ENCODE measurements around the gene PHLDA2. TPM values are rescaled to one million over a fixed set of nuclear protein-coding genes. Genes with fewer than 3 reads are reported as not detected.

The PHLDA2 gene
- total and polyA plus RNA-seq, 9 of the 15 experiments (the other 6 are each of a cell fraction or from before 2014, with no cell fraction given) = 0.43 to 42.4 (median 4.7) TPM

GRCh38 chr11:2947744-2948143, 18.5 kb upstream of the PHLDA2 start:
- Histone ChIP-seq H3K4me1 (replicated peaks in 1 of 2; ENCODE audit: control insufficient read depth in 2 of 2, insufficient read depth in 2 of 2, low read length in 2 of 2) (peaks cover 9 to 19% of the 10 kb centered on the region in 2 experiments; a peak in 2 of 5 replicates), H3K9ac (ENCODE audit: insufficient read depth in 1 of 2, low read depth in 2 of 2, low read length in 2 of 2) (no peak overlapping the region), H3K4me3 (no peak overlapping the region), H3K9me3 (replicated peaks; ENCODE audit: control insufficient read depth, insufficient read depth, low read depth, low read length) (no peaks in the 10 kb centered on the region), H3K79me2 (ENCODE audit: control insufficient read depth, insufficient read depth, low read length) (no peaks in the 10 kb centered on the region), H4K20me1 (replicated peaks; ENCODE audit: control insufficient read depth, insufficient read depth, low read length) (peaks cover 6% of the 10 kb centered on the region; the same call in 1 of the 2 replicates), H3K36me3 (ENCODE audit: control insufficient read depth, insufficient read depth, low read length) (peaks cover 94% of the 10 kb centered on the region), H3K27me3 (ENCODE audit: control insufficient read depth in 2 of 2, insufficient read depth in 2 of 2, low read length in 2 of 2) (no peaks in the 10 kb centered on the region), H3K9me1 (ENCODE audit: control insufficient read depth, insufficient read depth, low read length) (peaks cover 3% of the 10 kb centered on the region), H3K4me2 (ENCODE audit: insufficient read depth, low read length) (no peak overlapping the region), H2AFZ (ENCODE audit: low read depth, low read length) (no peak overlapping the region), H3K27ac (ENCODE audit: extremely low read depth, low read depth, low read length) (no peak overlapping the region)
- ChIA-PET CTCF (ENCODE audit: low intra/inter-chr PET ratio) (no interaction called here), POLR2A (interaction anchor here (1.2 kb wide), 1 partner anchor 19 kb away, joined by 5 read pairs; the partner anchor contains the start of gene PHLDA2)
- intact Hi-C loops (cut with micrococcal nuclease) = no loop called here
- FAIRE-seq (no peak), ATAC-seq (no peak), DNase-seq (ENCODE audit: extremely low read depth in 1 of 4, low spot score in 3 of 4) (no peak)
- in situ Hi-C loops (cut with MboI) = no loop called here
- no TSS peak for BruUV-seq (replicated peaks)
- TF ChIP-seq ZNF282 (CRISPR knock-in tag; IDR thresholded peaks at IDR 0.05) (no peak), ZBTB8A (IDR thresholded peaks at IDR 0.05; ENCODE audit: partially characterized antibody) (no peak), DLX4 (CRISPR knock-in tag; IDR thresholded peaks at IDR 0.05) (no peak), PTBP1 (IDR thresholded peaks at IDR 0.05; ENCODE audit: low read depth, low read length) (no peak)
- 85% methylated on average over 11 of the region's 11 CpGs for WGBS (ENCODE audit: insufficient coverage, low coverage, missing lambda C conversion rate)

GRCh38 chr11:2945757-2946287, 16.6 kb upstream of the PHLDA2 start:
- Histone ChIP-seq H3K79me2 (ENCODE audit: control insufficient read depth, insufficient read depth, low read length) (no peaks in the 10 kb centered on the region), H3K4me2 (ENCODE audit: insufficient read depth, low read length) (no peak overlapping the region), H2AFZ (ENCODE audit: low read depth, low read length) (no peak overlapping the region), H3K27me3 (ENCODE audit: control insufficient read depth in 2 of 2, insufficient read depth in 2 of 2, low read length in 2 of 2) (no peaks in the 10 kb centered on the region), H3K4me1 (replicated peaks in 1 of 2; ENCODE audit: control insufficient read depth in 2 of 2, insufficient read depth in 2 of 2, low read length in 2 of 2) (peaks cover 0 to 28% of the 10 kb centered on the region in 2 experiments; a peak in 1 of 5 replicates), H3K9me1 (ENCODE audit: control insufficient read depth, insufficient read depth, low read length) (peaks cover 3% of the 10 kb centered on the region), H3K9me3 (replicated peaks; ENCODE audit: control insufficient read depth, insufficient read depth, low read depth, low read length) (no peaks in the 10 kb centered on the region), H3K27ac (ENCODE audit: extremely low read depth, low read depth, low read length) (no peak overlapping the region), H3K9ac (ENCODE audit: insufficient read depth in 1 of 2, low read depth in 2 of 2, low read length in 2 of 2) (no peak overlapping the region), H3K4me3 (no peak overlapping the region), H3K36me3 (ENCODE audit: control insufficient read depth, insufficient read depth, low read length) (peaks cover 76% of the 10 kb centered on the region), H4K20me1 (replicated peaks; ENCODE audit: control insufficient read depth, insufficient read depth, low read length) (peaks cover 6% of the 10 kb centered on the region; the same call in 1 of the 2 replicates)
- in situ Hi-C loops (cut with MboI) = no loop called here
- POLR2A ChIA-PET = interaction anchor here (0.6 to 2.3 kb wide), 8 partner anchors 8 to 139 kb away, joined by 3 to 7 read pairs (median 4); partner anchors contain the start of gene PHLDA2
- CTCF ChIA-PET (ENCODE audit: low intra/inter-chr PET ratio) = no interaction called here
- no peak for TF ChIP-seq THAP7 (CRISPR knock-in tag; IDR thresholded peaks at IDR 0.05)
- no peak for TF ChIP-seq NEUROD1 (IDR thresholded peaks at IDR 0.05; ENCODE audit: borderline replicate concordance, low read depth, low read length, partially characterized antibody)
- no peak for TF ChIP-seq BCOR (IDR thresholded peaks at IDR 0.05)
- no peak for TF ChIP-seq MXI1 (IDR thresholded peaks at IDR 0.05; ENCODE audit: low read depth, low read length)
- no peak for TF ChIP-seq ZNF324 (CRISPR knock-in tag; IDR thresholded peaks at IDR 0.05)
- TF ChIP-seq TCF7L2 (IDR thresholded peaks at IDR 0.05; ENCODE audit: low read depth, low read length) = no peak
- ATAC-seq = no peak
- intact Hi-C loops (cut with micrococcal nuclease) = no loop called here
- WGBS (ENCODE audit: insufficient coverage, low coverage, missing lambda C conversion rate) = 82% methylated on average over 8 of the region's 8 CpGs
- DNase-seq (ENCODE audit: extremely low read depth in 1 of 4, low spot score in 3 of 4) = no peak
- BruUV-seq (replicated peaks) = no TSS peak
- no peak for FAIRE-seq

Data from K562 (cell line).